Neuronal stem cell (in vitro differentiated cells): ENCODE data around the gene ISLR.

Experiments used
- DNase-seq: peaks from one replicate; pipeline ENCODE4 v3.0.0-alpha.2; 2013; ENCODE audit warnings: low spot score
- H2AFZ ChIP-seq: one replicate; pipeline ENCODE4 v1.6.1; 2013; ENCODE audit warnings: mild to moderate bottlenecking, low read length, inconsistent platforms
- H2AK5ac ChIP-seq: 2 replicates; pipeline ENCODE4 v1.6.1; 2013; ENCODE audit warnings: low read depth, mild to moderate bottlenecking, inconsistent platforms, low read length, moderate library complexity, mixed read lengths
- H2BK120ac ChIP-seq: 2 replicates; pipeline ENCODE4 v1.6.1; 2013; ENCODE audit warnings: low read depth, mild to moderate bottlenecking, inconsistent platforms, low read length, moderate library complexity, mixed read lengths
- H2BK12ac ChIP-seq: one replicate; pipeline ENCODE4 v1.6.1; 2013; ENCODE audit warnings: low read length, inconsistent platforms
- H2BK15ac ChIP-seq: 2 replicates; pipeline ENCODE4 v1.6.1; 2013; ENCODE audit warnings: mild to moderate bottlenecking, low read length, inconsistent platforms, mixed read lengths
- H2BK5ac ChIP-seq: one replicate; pipeline ENCODE4 v1.6.1; 2013; ENCODE audit warnings: inconsistent platforms, mild to moderate bottlenecking, low read length, moderate library complexity
- H3K14ac ChIP-seq: one replicate; pipeline ENCODE4 v1.6.1; 2013; ENCODE audit warnings: low read length, inconsistent platforms
- H3K18ac ChIP-seq: 2 replicates; pipeline ENCODE4 v1.6.1; 2013; ENCODE audit warnings: low read length, inconsistent platforms
- H3K23ac ChIP-seq: 2 replicates; pipeline ENCODE4 v1.6.1; 2013; ENCODE audit warnings: low read depth, mild to moderate bottlenecking, mixed read lengths, low read length, inconsistent platforms; ENCODE audit not compliant: poor library complexity
- H3K27ac ChIP-seq: replicated peaks from 3 replicates; pipeline ENCODE4 v1.5.1; 2013; ENCODE audit warnings: low read length, inconsistent platforms
- H3K27me3 ChIP-seq, 3 experiments: 2 replicates each; pipeline ENCODE4 v1.6.1; 2013; ENCODE audit warnings: low read length in 3 of 3, mild to moderate bottlenecking in 2 of 3, inconsistent platforms in 1 of 3, low read depth in 1 of 3, mixed read lengths in 1 of 3, moderate library complexity in 1 of 3; ENCODE audit not compliant: control insufficient read depth in 3 of 3, insufficient read depth in 3 of 3
- H3K36me3 ChIP-seq, 2 donors: replicated peaks in 1 of 2; 2 replicates each; pipeline ENCODE4 v1.6.1; 2013; ENCODE audit warnings: low read length in 2 of 2; ENCODE audit not compliant: control insufficient read depth in 2 of 2, insufficient read depth in 2 of 2
- H3K4ac ChIP-seq: 2 replicates; pipeline ENCODE4 v1.6.1; 2013; ENCODE audit warnings: inconsistent platforms, mild to moderate bottlenecking, low read length, moderate library complexity
- H3K4me1 ChIP-seq, 2 donors: 1 replicate in 1 of 2; 2 replicates in 1 of 2; pipeline ENCODE4 v1.6.1; 2013; ENCODE audit warnings: low read length in 2 of 2, low read depth in 1 of 2; ENCODE audit not compliant: control insufficient read depth in 2 of 2, insufficient read depth in 1 of 2
- H3K4me2 ChIP-seq: one replicate; pipeline ENCODE4 v1.6.1; 2013; ENCODE audit warnings: mild to moderate bottlenecking, low read length, inconsistent platforms; ENCODE audit not compliant: insufficient read depth, poor library complexity, severe bottlenecking
- H3K4me3 ChIP-seq, 2 donors: 2 replicates each; pipeline ENCODE4 v1.5.1; 2013; ENCODE audit warnings: low read length in 2 of 2, mild to moderate bottlenecking in 2 of 2, inconsistent platforms in 1 of 2, moderate library complexity in 1 of 2
- H3K79me1 ChIP-seq: one replicate; pipeline ENCODE4 v1.6.1; 2013; ENCODE audit warnings: low read depth, mild to moderate bottlenecking, inconsistent platforms, low read length, moderate library complexity
- H3K9ac ChIP-seq: one replicate; pipeline ENCODE4 v1.6.1; 2013; ENCODE audit warnings: mild to moderate bottlenecking, low read depth, low read length, inconsistent platforms; ENCODE audit not compliant: poor library complexity
- H3K9me3 ChIP-seq, 2 donors: replicated peaks in 1 of 2; 2 replicates each; pipeline versions ENCODE3 to v1.6.1; 2013; ENCODE audit warnings: low read length in 2 of 2, mild to moderate bottlenecking in 2 of 2, inconsistent platforms in 1 of 2, low read depth in 1 of 2, mixed read lengths in 1 of 2, moderate library complexity in 1 of 2; ENCODE audit not compliant: control insufficient read depth in 2 of 2, insufficient read depth in 1 of 2
- H4K8ac ChIP-seq: one replicate; pipeline ENCODE4 v1.6.1; 2013; ENCODE audit warnings: low read depth, mild to moderate bottlenecking, inconsistent platforms, low read length, moderate library complexity
- H4K91ac ChIP-seq: one replicate; pipeline ENCODE4 v1.6.1; 2013; ENCODE audit warnings: low read length, low read depth, mild to moderate bottlenecking, inconsistent platforms; ENCODE audit not compliant: poor library complexity
- WGBS, 2 donors: extraction: QIAGEN DNeasy Blood & Tissue Kit; methylation state at CpG; one replicate each; pipeline ENCODE4 v1.1.7; 2013; ENCODE audit warnings: missing lambda C conversion rate in 2 of 2, mixed read lengths in 1 of 2; ENCODE audit not compliant: insufficient read length in 2 of 2, insufficient replicate concordance in 1 of 2; ENCODE audit errors: extremely low coverage in 2 of 2; 5-methylcytosine and 5-hydroxymethylcytosine counted together

The ISLR gene

DNA sequence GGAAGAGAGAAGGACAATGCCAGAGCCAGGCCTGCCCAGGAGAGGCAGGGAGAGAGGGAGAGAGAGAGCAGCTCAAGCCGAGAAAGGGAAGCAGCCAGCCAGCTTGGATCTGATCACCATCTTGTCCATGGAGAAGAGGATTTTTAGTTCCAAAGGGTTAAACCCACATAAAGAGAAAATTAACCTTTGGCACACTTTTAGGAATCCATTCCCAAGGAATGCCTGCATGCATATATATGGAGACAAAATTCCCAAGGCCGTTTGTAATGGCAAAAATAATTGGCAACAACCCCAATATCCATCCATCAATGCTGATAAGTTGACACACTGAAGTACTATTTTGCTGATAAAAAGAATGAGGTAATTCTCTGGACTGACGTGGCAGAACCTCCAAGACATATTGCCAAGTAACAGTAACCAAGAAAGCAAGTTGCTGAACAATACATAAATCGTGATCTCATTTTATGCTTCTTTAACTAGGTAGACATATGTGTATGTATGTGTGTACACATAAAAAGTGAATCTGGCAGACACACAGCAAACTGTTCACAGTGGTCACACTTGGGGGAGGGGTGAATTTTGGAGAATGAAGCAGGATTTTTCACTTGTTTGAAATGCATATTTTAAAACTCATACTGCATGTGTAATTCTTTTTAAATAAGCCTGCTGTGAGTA lies 36.6 kb downstream of the ISLR start:
- no peak overlapping the region for H2AFZ ChIP-seq
- H3K18ac ChIP-seq, result peak overlapping the region; percentile 94
- H4K91ac ChIP-seq, result no peak overlapping the region
- peak overlapping the region; percentile 92 for H2BK120ac ChIP-seq
- no peaks in the 10 kb centered on the region for H3K27me3 ChIP-seq
- H2BK5ac ChIP-seq, result peak overlapping the region; percentile 59
- peak overlapping the region; percentile 90 for H2AK5ac ChIP-seq
- H3K14ac ChIP-seq, result no peak overlapping the region
- no peak overlapping the region for H3K4ac ChIP-seq
- no peak overlapping the region for H3K9ac ChIP-seq
- H3K79me1 ChIP-seq, result no peaks in the 10 kb centered on the region
- H4K8ac ChIP-seq, result no peak overlapping the region
- no peak for DNase-seq
- no peaks in the 10 kb centered on the region for H3K36me3 ChIP-seq
- peak overlapping the region; percentile 20 for H3K4me2 ChIP-seq
- H3K4me3 ChIP-seq, result no peak overlapping the region
- H2BK12ac ChIP-seq, result peak overlapping the region; percentile 79
- H3K4me1 ChIP-seq, result peaks cover 50 to 56% of the 10 kb centered on the region in 2 donors
- no peak overlapping the region for H2BK15ac ChIP-seq
- H3K9me3 ChIP-seq, result no peaks in the 10 kb centered on the region
- no CpG with 5 or more reads among the region's 4 CpGs for WGBS, 2 donors
- H3K23ac ChIP-seq, result no peak overlapping the region
- H3K27ac ChIP-seq, result no peak overlapping the region

DNA sequence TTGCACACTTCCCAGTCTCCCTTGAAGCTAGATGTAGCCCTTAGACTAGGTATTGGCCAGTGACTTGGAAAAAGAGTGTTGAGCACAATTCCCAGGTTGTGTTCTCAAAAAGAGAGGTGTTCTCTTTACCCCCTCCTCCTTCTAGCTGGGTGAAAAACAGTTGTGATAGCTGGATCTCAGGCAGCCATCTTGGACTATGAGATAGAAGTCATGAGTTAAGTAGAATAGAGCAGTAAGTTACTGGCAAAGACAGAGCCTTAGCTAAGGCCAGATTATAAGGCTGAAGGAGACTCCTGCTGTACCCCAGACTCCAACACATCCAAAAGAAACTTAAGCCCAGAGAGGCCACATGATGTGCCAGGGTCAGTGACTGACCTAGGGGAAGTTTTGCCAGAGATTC lies 37.2 kb downstream of the ISLR start:
- H3K9me3 ChIP-seq, result no peaks in the 10 kb centered on the region
- H3K4me3 ChIP-seq, result no peak overlapping the region
- no peak overlapping the region for H4K8ac ChIP-seq
- no peak overlapping the region for H3K23ac ChIP-seq
- no peak overlapping the region for H2AK5ac ChIP-seq
- H3K4ac ChIP-seq, result no peak overlapping the region
- no peak overlapping the region for H2BK15ac ChIP-seq
- H3K18ac ChIP-seq, result no peak overlapping the region
- no peak overlapping the region for H2AFZ ChIP-seq
- H4K91ac ChIP-seq, result no peak overlapping the region
- peaks cover 55 to 57% of the 10 kb centered on the region in 2 donors for H3K4me1 ChIP-seq
- no peaks in the 10 kb centered on the region for H3K27me3 ChIP-seq
- H3K4me2 ChIP-seq, result no peak overlapping the region
- H2BK120ac ChIP-seq, result no peak overlapping the region
- H3K36me3 ChIP-seq, result no peaks in the 10 kb centered on the region
- DNase-seq, result no peak
- no peak overlapping the region for H3K9ac ChIP-seq
- H3K27ac ChIP-seq, result no peak overlapping the region
- H3K14ac ChIP-seq, result no peak overlapping the region
- H3K79me1 ChIP-seq, result no peaks in the 10 kb centered on the region
- H2BK12ac ChIP-seq, result no peak overlapping the region
- no peak overlapping the region for H2BK5ac ChIP-seq

DNA sequence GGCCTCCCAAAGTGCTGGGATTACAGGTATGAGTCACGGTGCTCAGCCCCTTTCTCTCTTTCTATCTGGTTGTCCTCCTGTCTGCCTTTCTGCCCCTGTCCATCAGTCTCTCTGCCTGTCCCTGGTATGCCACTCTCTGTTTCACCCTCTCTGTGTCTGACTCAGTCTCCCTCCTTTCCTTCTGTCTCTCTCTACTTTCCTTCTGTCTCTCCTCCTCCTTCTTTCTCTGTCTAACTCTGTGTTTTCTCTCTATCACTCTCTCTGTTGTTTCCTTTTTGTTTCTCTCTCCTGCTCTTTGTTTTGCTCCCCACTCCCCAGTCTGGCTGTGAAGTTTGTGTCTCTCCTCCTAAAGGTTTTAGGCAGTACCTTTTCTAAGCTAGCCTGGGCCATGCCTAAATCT lies 38.1 kb downstream of the ISLR start:
- no peak overlapping the region for H2AFZ ChIP-seq
- H3K4me3 ChIP-seq, result no peak overlapping the region
- no peak overlapping the region for H3K23ac ChIP-seq
- no peaks in the 10 kb centered on the region for H3K27me3 ChIP-seq
- H2AK5ac ChIP-seq, result peak overlapping the region; percentile 90
- H3K4me2 ChIP-seq, result no peak overlapping the region
- no CpG with 5 or more reads among the region's 1 CpG for WGBS, 2 donors
- H3K27ac ChIP-seq, result no peak overlapping the region
- peak overlapping the region; percentile 76 for H3K14ac ChIP-seq
- no peak overlapping the region for H2BK120ac ChIP-seq
- H3K9me3 ChIP-seq, result no peaks in the 10 kb centered on the region
- peak overlapping the region; percentile 94 for H3K18ac ChIP-seq
- H4K91ac ChIP-seq, result peak overlapping the region; percentile 79
- H3K36me3 ChIP-seq, result no peaks in the 10 kb centered on the region
- DNase-seq, result no peak
- H2BK12ac ChIP-seq, result peak overlapping the region; percentile 77
- H2BK15ac ChIP-seq, result peak overlapping the region; percentile 86
- H2BK5ac ChIP-seq, result peak overlapping the region; percentile 72
- H3K4me1 ChIP-seq, result peaks cover 59 to 61% of the 10 kb centered on the region in 2 donors
- H4K8ac ChIP-seq, result no peak overlapping the region
- peak overlapping the region; percentile 33 for H3K9ac ChIP-seq
- H3K79me1 ChIP-seq, result no peaks in the 10 kb centered on the region
- H3K4ac ChIP-seq, result peak overlapping the region; percentile 40

DNA sequence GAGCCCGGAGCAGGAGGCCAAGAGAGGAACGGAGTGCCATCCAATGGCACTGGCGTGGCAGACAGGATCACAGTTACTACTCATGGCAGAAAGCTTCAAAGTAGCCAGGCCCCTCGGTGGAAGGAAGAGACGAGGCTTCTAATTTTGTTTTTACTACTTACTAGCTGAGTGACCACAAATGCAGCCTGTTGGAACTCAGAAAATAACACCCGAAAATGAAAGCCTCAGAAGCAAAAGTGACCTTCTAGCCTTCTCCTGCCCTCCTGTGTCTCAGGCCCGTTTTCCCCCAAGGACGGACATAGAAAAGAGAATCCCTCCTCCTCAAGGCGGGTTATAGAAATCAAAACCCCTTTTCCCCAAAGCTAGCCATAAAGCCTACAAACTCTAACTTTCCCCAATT lies 39.0 kb downstream of the ISLR start:
- H2AK5ac ChIP-seq, result peak overlapping the region; percentile 90
- H4K8ac ChIP-seq, result no peak overlapping the region
- peak overlapping the region; percentile 94 for H3K18ac ChIP-seq
- no peak overlapping the region for H3K4me3 ChIP-seq
- WGBS, 2 donors, result no CpG with 5 or more reads among the region's 9 CpGs
- H3K9ac ChIP-seq, result no peak overlapping the region
- peak overlapping the region; percentile 86 for H2BK15ac ChIP-seq
- H3K14ac ChIP-seq, result no peak overlapping the region
- no peaks in the 10 kb centered on the region for H3K27me3 ChIP-seq
- peak overlapping the region; percentile 40 for H3K4ac ChIP-seq
- no peak overlapping the region for H3K23ac ChIP-seq
- H3K36me3 ChIP-seq, result no peaks in the 10 kb centered on the region
- H4K91ac ChIP-seq, result peak overlapping the region; percentile 79
- no peak overlapping the region for H3K4me2 ChIP-seq
- no peak overlapping the region for H3K27ac ChIP-seq
- no peak for DNase-seq
- peaks cover 55 to 59% of the 10 kb centered on the region in 2 donors for H3K4me1 ChIP-seq
- H2BK5ac ChIP-seq, result peak overlapping the region; percentile 72
- no peaks in the 10 kb centered on the region for H3K9me3 ChIP-seq
- no peak overlapping the region for H2BK120ac ChIP-seq
- no peaks in the 10 kb centered on the region for H3K79me1 ChIP-seq
- H2AFZ ChIP-seq, result no peak overlapping the region
- peak overlapping the region; percentile 77 for H2BK12ac ChIP-seq
